B cell (primary cell): ENCODE data around the gene CACNG8. TPM values are rescaled to one million over a fixed set of nuclear protein-coding genes. Genes with fewer than 3 reads are reported as not detected.

Experiments used
- ATAC-seq: fragments of 200-7000 bp; cut with Tn5 transposase; one replicate; pipeline ENCODE4 v1.10.0; 2021; ENCODE audit warnings: low read depth, mild to moderate bottlenecking, moderate number of reproducible peaks, moderate library complexity
- CTCF ChIA-PET: fragments of 350-600 bp; sonication (Branson Sonifier 250); formaldehyde crosslinking; loops from one replicate; lab custom pipeline; 2021; ENCODE audit warnings: antibody characterized with exemption, inconsistent platforms; lab: Charles Lee
- POLR2A ChIA-PET: fragments of 350-600 bp; sonication (Branson Sonifier 250); formaldehyde crosslinking; loops from one replicate; lab custom pipeline; 2021; ENCODE audit warnings: antibody characterized with exemption; lab: Charles Lee
- DNase-seq: peaks from one replicate; pipeline ENCODE4 v3.0.0; 2013
- H2AFZ ChIP-seq: 2 replicates; pipeline ENCODE4 v1.6.1; 2012; ENCODE audit warnings: mild to moderate bottlenecking, low read depth, low read length; ENCODE audit not compliant: insufficient read depth, poor library complexity, severe bottlenecking
- H3K27ac ChIP-seq, 2 donors: 1 replicate in 1 of 2; 2 replicates in 1 of 2; pipeline ENCODE4 v1.5.1; 2012 to 2013; ENCODE audit warnings: low read length in 2 of 2, mild to moderate bottlenecking in 2 of 2, moderate library complexity in 1 of 2
- H3K27me3 ChIP-seq, 4 experiments: fragments of 200-600 bp in 1 of 4; sonication (generic) in 1 of 4; replicated peaks in 1 of 4; 1 replicate in 2 of 4; 2 replicates in 2 of 4; pipeline versions ENCODE4 v1.6.1 to v1.7.0; 2013 to 2016; ENCODE audit warnings: low read length in 3 of 4, mild to moderate bottlenecking in 2 of 4, mixed read lengths in 1 of 4, moderate library complexity in 1 of 4; ENCODE audit not compliant: insufficient read depth in 4 of 4, control insufficient read depth in 3 of 4; ENCODE audit errors: control extremely low read depth in 1 of 4
- H3K36me3 ChIP-seq, 2 experiments: replicated peaks in 1 of 2; 1 replicate in 1 of 2; 2 replicates in 1 of 2; pipeline versions ENCODE4 v1.6.1 to v1.7.1; 2013; ENCODE audit warnings: low read length in 1 of 2; ENCODE audit not compliant: insufficient read depth in 2 of 2, control insufficient read depth in 1 of 2; ENCODE audit errors: control extremely low read depth in 1 of 2, extremely low read depth in 1 of 2
- H3K4me1 ChIP-seq, 2 donors: fragments of 200-600 bp in 1 of 2; sonication (generic) in 1 of 2; 1 replicate in 1 of 2; 2 replicates in 1 of 2; pipeline versions ENCODE4 v1.5.1 to v1.6.1; 2013 to 2017; ENCODE audit warnings: low read length in 2 of 2; ENCODE audit not compliant: control insufficient read depth in 2 of 2, insufficient read depth in 2 of 2
- H3K4me2 ChIP-seq: replicated peaks from 2 replicates; pipeline ENCODE3; 2012; ENCODE audit warnings: mild to moderate bottlenecking, low read depth, low read length; ENCODE audit not compliant: poor library complexity, severe bottlenecking
- H3K4me3 ChIP-seq, 5 experiments: fragments of 200-600 bp in 1 of 5; sonication (generic) in 1 of 5; 1 replicate in 3 of 5; 2 replicates in 2 of 5; pipeline versions ENCODE4 v1.5.1 to v1.7.0; 2011 to 2016; ENCODE audit warnings: low read length in 4 of 5, mild to moderate bottlenecking in 4 of 5, low read depth in 2 of 5, control low read depth in 1 of 5, moderate library complexity in 1 of 5; ENCODE audit not compliant: insufficient read depth in 1 of 5; ENCODE audit errors: control extremely low read depth in 1 of 5, extremely low read depth in 1 of 5
- H3K79me2 ChIP-seq: fragments of 200-600 bp; sonication (generic); one replicate; pipeline ENCODE4 v1.6.0; 2016; ENCODE audit warnings: low read length; ENCODE audit not compliant: control insufficient read depth, insufficient read depth
- H3K9ac ChIP-seq: fragments of 200-600 bp; sonication (generic); 2 replicates; pipeline ENCODE4 v1.6.1; 2017; ENCODE audit warnings: mild to moderate bottlenecking, low read length, moderate library complexity
- H3K9me3 ChIP-seq, 3 donors: one replicate each; pipeline versions ENCODE4 v1.6.1 to v1.7.1; 2013; ENCODE audit warnings: low read length in 2 of 3; ENCODE audit not compliant: control insufficient read depth in 2 of 3, insufficient read depth in 1 of 3; ENCODE audit errors: control extremely low read depth in 1 of 3
- H4K20me1 ChIP-seq: 2 replicates; pipeline ENCODE4 v1.6.0; 2012; ENCODE audit warnings: mild to moderate bottlenecking, low read length; ENCODE audit not compliant: insufficient read depth, control insufficient read depth, poor library complexity, severe bottlenecking
- H3K27ac Mint-ChIP-seq: one replicate; pipeline ENCODE4 v1.8.0; 2021; ENCODE audit warnings: mixed read lengths
- H3K27me3 Mint-ChIP-seq: one replicate; pipeline ENCODE4 v1.8.0; 2021; ENCODE audit warnings: mixed read lengths
- H3K4me1 Mint-ChIP-seq: one replicate; pipeline ENCODE4 v1.8.0; 2021; ENCODE audit warnings: mixed read lengths
- H3K4me3 Mint-ChIP-seq: one replicate; pipeline ENCODE4 v1.8.0; 2021; ENCODE audit warnings: mixed read lengths
- H3K9me3 Mint-ChIP-seq: one replicate; pipeline ENCODE4 v1.8.0; 2022; ENCODE audit warnings: mixed read lengths; ENCODE audit not compliant: insufficient read depth
- EZH2 ChIP-seq: IDR thresholded peaks from 2 replicates; pipeline ENCODE4 v1.6.1; 2012; ENCODE audit warnings: borderline replicate concordance, low read depth, mild to moderate bottlenecking, moderate library complexity, low read length; ENCODE audit not compliant: insufficient read depth, poor library complexity, severe bottlenecking
- WGBS: methylation state at CpG from one replicate; pipeline ENCODE4 v1.1.5; 2013; ENCODE audit warnings: missing lambda C conversion rate; ENCODE audit not compliant: insufficient coverage; 5-methylcytosine and 5-hydroxymethylcytosine counted together
- intact Hi-C: fragments of 100-400 bp; cut with micrococcal nuclease; formaldehyde crosslinking; loops from one replicate; pipeline ENCODE4 v1.10.0; 2022
- polyA plus RNA-seq: library from polyadenylated mRNA; depleted of rRNA; stranded (reverse); fragments of >200 nt; gene quantifications from 2 replicates; pipeline ENCODE4 v1.2.3, GENCODE V29; 2012
- total RNA-seq, 2 donors: library from RNA; stranded (reverse); fragments of 120-200 nt in 1 of 2; gene quantifications; 1 replicate in 1 of 2; 2 replicates in 1 of 2; pipeline versions ENCODE4 v1.2.3 to v1.2.4, GENCODE V29; 2013 to 2022
- TF ChIP-seq, protein P1 (sequence below): fragments of 200-600 bp; IDR thresholded peaks from one replicate; pipeline ENCODE4 v1.8.0; 2022; ENCODE audit warnings: antibody characterized with exemption, mild to moderate bottlenecking

CACNG8 gene
- total and polyA plus RNA-seq, 2 donors (not counting 1 experiment from before 2014, with no cell fraction given): not detected

- H3K4me1 Mint-ChIP-seq: peaks cover 19% of the 10 kb centered on the region
- peaks cover 50% of the 10 kb centered on the region for H3K27me3 Mint-ChIP-seq
- Histone ChIP-seq H3K4me3 (peak overlapping the region in 4 of 5 experiments; percentile 46 to 67 (median 52)), H3K36me3 (no peaks in the 10 kb centered on the region), H3K79me2 (no peaks in the 10 kb centered on the region), H2AFZ (peak overlapping the region; percentile 72), H3K27ac (no peak overlapping the region), H3K9ac (peak overlapping the region; percentile 58), H3K4me1 (peaks cover 21 to 28% of the 10 kb centered on the region in 2 donors), H3K9me3 (peaks cover 0 to 49% (median 11%) of the 10 kb centered on the region in 3 donors), H3K27me3 (peaks cover 0 to 60% (median 30%) of the 10 kb centered on the region in 4 experiments), H3K4me2 (peak overlapping the region; percentile 82), H4K20me1 (no peaks in the 10 kb centered on the region)
- CTCF ChIA-PET: no interaction called here
- TF ChIP-seq, protein P1, sequence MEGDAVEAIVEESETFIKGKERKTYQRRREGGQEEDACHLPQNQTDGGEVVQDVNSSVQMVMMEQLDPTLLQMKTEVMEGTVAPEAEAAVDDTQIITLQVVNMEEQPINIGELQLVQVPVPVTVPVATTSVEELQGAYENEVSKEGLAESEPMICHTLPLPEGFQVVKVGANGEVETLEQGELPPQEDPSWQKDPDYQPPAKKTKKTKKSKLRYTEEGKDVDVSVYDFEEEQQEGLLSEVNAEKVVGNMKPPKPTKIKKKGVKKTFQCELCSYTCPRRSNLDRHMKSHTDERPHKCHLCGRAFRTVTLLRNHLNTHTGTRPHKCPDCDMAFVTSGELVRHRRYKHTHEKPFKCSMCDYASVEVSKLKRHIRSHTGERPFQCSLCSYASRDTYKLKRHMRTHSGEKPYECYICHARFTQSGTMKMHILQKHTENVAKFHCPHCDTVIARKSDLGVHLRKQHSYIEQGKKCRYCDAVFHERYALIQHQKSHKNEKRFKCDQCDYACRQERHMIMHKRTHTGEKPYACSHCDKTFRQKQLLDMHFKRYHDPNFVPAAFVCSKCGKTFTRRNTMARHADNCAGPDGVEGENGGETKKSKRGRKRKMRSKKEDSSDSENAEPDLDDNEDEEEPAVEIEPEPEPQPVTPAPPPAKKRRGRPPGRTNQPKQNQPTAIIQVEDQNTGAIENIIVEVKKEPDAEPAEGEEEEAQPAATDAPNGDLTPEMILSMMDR: no peak
- POLR2A ChIA-PET: no interaction called here
- DNase-seq (no peak), ATAC-seq (no peak)
- peak overlapping the region; percentile 11 for H3K27ac Mint-ChIP-seq
- intact Hi-C loops: no loop called here
- H3K4me3 Mint-ChIP-seq: peak overlapping the region; percentile 86
- 19% methylated on average over 49 of the region's 54 CpGs for WGBS
- H3K9me3 Mint-ChIP-seq: peaks cover 2% of the 10 kb centered on the region
These were observed 15.4 kb downstream of the CACNG8 start for GRCh38 chr19:53977991-53978731.

DNA sequence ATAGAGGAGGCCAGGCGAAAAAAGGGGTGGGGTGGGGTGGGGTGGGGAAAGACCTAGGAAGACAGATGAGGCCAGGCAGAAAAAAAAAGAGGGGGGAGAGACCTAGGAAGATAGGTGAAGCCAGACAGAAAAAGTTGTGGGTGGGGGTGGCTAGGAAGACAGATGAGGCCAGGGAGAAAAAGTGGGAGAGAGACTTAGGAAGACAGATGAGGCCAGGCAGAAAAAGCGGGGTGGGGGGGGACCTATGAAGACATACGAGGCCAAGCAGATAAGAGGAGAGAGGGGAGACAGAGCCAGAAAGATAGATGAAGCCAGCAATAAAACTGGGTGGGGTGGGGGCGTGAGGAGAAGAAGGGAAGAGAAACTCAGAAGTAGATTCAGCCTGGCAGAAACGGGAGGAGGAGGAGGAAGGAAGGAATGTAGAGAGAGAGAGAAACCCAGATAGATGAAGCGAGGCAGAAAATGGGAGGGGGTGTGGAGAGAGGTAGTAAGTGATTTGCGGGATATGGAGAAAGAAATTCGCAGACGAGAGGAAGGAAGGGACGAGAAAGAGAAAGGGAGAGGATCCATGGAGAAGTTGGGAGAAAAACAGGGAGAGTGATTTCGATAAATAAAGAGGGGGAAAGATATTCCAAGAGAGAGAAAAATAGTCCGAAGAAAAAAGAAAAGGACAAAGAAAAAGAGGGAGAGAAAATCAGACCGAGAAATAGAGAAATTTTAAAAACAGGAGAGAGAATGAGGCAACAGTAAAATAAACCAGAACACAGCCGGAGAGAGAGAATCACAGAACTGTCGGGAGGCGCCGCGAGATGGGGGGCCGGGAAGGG is 16.5 kb downstream of the CACNG8 start:
- Mint-ChIP-seq H3K4me1 (peaks cover 19% of the 10 kb centered on the region), H3K9me3 (peaks cover 3% of the 10 kb centered on the region), H3K27ac (no peak overlapping the region), H3K4me3 (no peak overlapping the region), H3K27me3 (peaks cover 50% of the 10 kb centered on the region)
- no peaks in the 10 kb centered on the region for H3K79me2 ChIP-seq
- H3K27me3 ChIP-seq: peaks cover 0 to 70% (median 36%) of the 10 kb centered on the region in 4 experiments
- H3K4me2 ChIP-seq: no peak overlapping the region
- intact Hi-C loops: no loop called here
- no peaks in the 10 kb centered on the region for H3K36me3 ChIP-seq
- TF ChIP-seq EZH2: no peak
- TF ChIP-seq, protein P1: no peak
- POLR2A ChIA-PET: no interaction called here
- H3K4me1 ChIP-seq: peaks cover 21 to 28% of the 10 kb centered on the region in 2 donors
- CTCF ChIA-PET: no interaction called here
- DNase-seq (no peak), ATAC-seq (no peak)
- H2AFZ ChIP-seq: no peak overlapping the region
- H3K27ac ChIP-seq: no peak overlapping the region
- H3K9ac ChIP-seq: no peak overlapping the region
- no peak overlapping the region for H3K4me3 ChIP-seq
- H4K20me1 ChIP-seq: no peaks in the 10 kb centered on the region
- WGBS: 10% methylated on average over 13 of the region's 19 CpGs
- H3K9me3 ChIP-seq: peaks cover 0 to 57% (median 11%) of the 10 kb centered on the region in 3 donors
